Measurements from ENCODE around the gene GOLGA6L10.
A peak's percentile ranks its signal among the peaks of the same experiment; 100 is the strongest.
"Not testable (repeated sequence)": the region's sequence is repeated elsewhere in the genome, so short reads cannot be mapped to it uniquely, and the experiment has no call there.

The GOLGA6L10 gene

GRCh38 chr15:82317516-82317915, 31.8 kb downstream of the GOLGA6L10 start:
- not testable (repeated sequence) for DNase-seq (ENCODE audit: low read depth)

GRCh38 chr15:82317091-82317489, 32.2 kb downstream of the GOLGA6L10 start:
- no peak for DNase-seq (ENCODE audit: low read depth)

DNA sequence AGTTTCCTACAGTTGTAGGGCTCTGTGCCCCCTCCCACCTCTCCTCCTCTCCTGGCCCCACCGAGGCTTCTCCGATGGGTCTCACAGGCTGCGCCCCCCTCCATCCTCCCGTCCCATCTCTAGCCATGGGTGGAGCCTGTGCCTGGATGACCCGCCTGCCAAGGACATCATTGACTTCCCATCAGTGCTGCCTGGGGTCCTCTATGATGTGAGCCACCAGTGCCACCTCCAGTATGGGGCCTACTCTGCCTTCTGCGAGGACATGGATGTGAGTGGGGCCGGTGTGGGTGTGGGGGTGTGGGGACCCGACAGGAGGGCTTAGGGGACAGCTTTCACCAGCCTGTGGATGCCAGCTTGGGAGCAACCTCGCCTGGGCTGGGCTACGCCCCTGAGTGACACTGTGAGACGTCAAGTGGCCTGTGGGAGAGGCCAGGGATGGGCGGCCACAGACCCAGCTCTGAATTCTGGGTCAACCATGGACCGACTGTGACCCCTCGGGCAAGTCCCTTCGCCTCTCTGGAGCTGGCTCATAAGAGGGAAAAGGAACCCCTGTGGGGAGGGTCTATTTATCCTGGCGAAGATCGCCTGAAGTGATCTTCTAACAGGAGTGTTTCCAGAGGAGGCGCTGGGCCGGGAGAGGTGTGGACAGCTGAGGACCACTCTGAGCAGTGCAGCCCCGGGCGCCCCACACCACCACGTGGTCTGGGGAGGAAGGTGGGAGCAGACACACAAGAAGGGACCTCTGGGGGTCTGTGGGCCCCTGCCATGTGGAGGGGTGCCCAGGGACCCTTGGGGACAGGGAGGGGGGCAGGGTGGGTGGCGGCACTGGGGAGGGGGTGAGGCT, 32.8 kb downstream of the GOLGA6L10 start:
- not testable (repeated sequence) for DNase-seq (ENCODE audit: low read depth)

DNA sequence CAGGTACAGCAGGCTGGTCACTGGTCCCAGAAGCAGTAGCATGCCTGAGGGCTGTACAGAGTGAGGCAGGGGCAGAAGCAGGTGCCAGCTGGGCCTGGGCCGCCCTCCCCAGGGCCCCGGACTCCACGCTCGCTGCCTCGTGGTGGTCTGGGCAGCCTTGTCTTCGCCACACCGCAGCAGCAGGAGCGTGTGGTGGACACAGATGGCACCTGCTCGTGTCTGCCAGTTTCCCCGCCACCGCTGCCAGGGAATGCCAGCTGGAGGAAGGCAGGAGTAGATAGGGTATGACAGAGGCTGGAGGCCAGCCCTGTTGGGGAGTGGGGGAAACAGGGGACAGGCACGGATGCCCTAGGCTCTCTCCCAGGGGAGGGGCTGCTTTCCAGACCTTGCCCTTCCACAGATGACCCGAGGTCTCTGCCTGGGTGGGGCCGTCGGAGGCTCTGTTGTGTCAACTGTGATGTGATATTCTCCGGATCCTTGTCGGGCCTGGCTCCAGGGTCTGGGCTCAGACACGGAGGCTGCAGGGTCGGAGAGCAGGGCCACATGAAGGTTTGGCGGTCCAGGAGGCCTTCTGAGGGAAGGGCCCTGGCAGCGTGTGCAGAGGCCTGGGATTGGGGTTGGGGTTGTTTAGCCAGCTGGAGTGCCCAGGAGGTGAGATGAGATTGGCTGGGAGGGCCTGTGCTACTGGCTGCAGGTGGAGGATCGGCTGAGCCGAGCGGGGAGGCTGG, 33.6 kb downstream of the GOLGA6L10 start:
- no peak for DNase-seq (ENCODE audit: low read depth)

GRCh38 chr15:82314769-82315518, 34.3 kb downstream of the GOLGA6L10 start:
- DNase-seq (ENCODE audit: low read depth): no peak

GRCh38 chr15:82313951-82314768, 35.1 kb downstream of the GOLGA6L10 start:
- not testable (repeated sequence) for DNase-seq (ENCODE audit: low read depth)

DNA sequence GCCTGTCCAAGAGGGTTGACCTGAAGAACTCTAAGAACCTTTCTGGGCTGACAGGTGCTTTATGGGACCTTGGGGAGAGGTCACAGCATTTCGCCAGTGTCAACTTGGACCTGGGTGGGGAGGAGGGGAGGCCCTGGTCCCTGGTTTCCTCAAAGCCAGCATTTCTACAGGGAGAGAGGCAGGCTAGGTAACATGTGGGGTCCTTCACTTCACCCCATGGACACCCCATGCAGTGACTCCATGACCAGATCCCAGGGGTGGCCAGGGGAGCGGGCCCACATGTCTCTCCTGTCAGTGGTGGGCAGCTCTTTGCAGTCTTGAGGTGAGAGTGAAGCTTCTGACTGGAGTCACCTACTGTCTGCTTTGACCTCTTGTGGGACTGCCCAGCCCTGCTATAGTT, 35.8 kb downstream of the GOLGA6L10 start:
- no peak for DNase-seq (ENCODE audit: low read depth)

GRCh38 chr15:82312586-82313349, 36.5 kb downstream of the GOLGA6L10 start:
- no peak for DNase-seq (ENCODE audit: low read depth)

- DNase-seq (ENCODE audit: low read depth): not testable (repeated sequence)
Observed at GRCh38 chr15:82311321-82311720, 38.0 kb downstream of the GOLGA6L10 start.

DNA sequence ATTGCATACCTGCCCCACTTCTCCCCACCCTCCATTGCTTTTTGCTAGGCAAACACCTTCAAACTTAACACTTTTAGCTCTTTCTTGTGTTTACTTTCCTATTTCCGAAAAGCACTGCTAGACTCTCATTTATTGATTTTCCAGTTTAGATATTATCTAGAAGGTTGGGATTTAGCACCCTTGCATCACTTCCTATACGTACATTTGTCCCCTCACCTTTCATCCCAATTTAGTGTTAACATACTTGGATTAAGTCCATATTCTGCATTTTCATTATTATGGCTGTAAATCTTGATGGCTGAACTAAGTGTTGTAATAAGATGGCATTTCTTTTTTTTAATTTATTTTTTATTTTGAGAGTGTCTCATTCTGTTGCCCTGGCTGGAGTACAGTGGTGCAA, 39.5 kb downstream of the GOLGA6L10 start:
- no peak for DNase-seq (ENCODE audit: low read depth)

- DNase-seq (ENCODE audit: low read depth): no peak
Observed at GRCh38 chr15:82307714-82308081, 41.6 kb downstream of the GOLGA6L10 start.

DNA sequence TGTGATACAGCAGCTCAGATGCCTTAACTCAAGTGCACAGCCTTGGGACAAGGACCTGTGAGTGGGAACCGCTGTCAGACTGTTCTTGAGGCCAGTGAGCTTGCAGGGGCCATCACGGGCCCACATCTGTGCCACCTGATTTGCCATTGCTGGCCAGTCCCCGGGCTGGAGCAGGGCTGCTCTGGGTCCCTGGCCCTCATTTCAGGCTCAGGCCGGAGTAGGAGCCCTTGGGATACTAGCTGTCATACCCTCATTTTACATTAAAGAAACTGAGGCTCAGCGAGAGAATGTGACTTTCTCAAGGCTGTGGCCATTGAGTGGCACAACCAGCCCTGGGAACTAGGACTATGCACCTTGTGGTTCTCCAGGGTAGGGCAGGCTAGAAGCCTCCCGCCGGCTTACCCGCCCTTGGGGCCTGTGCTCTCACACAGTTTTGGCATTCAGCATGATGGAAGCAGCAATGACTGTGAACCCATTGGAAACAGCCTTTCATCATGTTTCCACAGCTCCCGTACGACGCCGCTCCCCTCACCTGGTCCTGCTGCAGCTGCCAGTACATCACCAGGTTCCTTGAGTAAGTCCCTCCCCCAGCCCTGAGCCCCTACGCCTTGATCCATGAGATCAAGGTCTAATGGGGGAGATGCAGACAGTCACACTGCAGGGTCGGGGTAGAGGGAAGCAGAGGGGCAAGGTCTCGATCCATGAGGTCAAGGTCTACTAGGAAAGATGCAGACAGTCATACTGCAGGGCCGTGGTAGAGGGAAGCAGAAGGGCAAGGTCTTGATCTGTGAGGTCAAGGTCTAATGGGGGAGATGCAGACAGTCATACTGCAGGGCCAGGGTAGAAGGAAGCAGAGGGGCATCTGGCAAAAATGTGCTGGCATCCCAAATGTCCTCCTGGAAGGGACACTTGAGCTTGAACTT, 42.2 kb downstream of the GOLGA6L10 start:
- DNase-seq (ENCODE audit: low read depth): no peak

GRCh38 chr15:82305621-82306048, 43.6 kb downstream of the GOLGA6L10 start:
- no peak for DNase-seq (ENCODE audit: low read depth)

GRCh38 chr15:82304778-82305090, 44.5 kb downstream of the GOLGA6L10 start:
- DNase-seq (ENCODE audit: low read depth): no peak

DNA sequence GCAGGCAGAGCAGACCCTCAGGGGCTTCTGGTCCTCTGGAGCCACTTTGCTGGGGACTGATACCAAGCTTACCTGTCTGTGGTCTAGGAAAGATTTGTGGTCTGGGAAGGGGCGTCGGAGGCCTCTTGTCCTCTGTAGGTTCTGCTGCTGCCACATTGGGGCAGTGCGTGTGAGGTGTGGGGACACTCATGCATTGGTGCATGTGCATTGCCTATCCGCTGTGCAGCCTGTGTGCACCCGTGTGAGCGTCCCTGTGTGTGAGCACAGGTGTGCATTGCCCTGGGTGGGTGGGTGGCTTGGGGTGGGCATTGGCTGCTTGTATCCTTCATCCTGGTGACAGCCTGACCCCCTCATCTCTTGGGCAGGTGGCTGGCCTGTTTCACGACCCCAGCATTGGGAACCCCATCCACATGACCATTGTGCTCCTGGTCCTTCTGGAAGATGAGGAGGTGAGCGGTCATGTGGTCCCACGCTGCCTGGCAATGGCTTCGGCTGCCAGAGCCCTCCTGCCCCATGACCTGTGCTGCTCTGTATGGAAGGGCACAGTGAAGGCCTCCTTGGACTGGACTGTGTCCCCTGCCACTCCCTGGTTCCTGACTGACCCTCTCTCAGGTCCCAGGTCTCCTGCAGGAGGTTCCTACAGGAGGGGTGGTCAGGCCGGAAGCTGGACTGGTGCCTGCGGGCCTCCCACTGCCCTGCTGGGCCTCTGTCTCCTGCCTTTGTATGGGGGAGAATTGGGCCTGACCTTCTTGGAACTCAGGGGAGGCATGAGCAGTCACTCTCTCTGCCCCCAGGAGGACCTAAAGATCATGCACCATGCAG, 45.1 kb downstream of the GOLGA6L10 start:
- no peak for DNase-seq (ENCODE audit: low read depth)

DNA sequence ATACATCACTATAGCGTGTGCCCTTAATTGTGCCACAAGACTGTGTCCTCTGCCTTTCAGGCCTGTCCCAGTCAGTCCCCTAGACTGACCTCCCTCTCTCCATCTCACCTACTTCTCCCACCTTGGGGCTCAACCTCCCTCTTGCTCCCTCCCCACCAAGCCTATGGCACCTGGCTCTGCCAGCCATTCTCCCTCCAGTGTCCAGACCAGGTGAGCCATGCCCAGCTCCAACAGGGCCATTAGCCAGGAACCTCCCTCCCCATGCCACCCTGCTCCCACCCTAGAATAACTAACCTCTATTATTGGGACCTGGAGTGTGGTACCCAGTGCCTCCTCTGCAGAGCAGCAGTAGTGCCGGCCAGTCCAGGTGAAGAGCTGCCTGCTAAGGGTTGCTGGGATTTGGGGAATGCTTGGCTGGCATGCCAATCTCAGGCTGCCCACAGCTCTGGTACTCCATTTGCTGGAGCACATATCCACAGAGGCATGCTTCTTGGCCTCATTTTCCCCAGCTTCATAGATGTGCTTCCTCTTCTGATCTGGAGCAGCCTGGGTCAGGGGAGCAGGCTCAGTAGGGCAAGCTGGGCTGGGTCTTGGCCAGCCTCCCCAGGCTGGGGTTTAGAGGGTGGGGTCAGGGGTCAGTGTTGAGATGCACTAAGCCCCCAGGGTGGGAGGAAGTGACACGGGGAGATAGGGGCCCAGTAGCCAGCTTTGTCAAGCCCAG, 47.8 kb downstream of the GOLGA6L10 start:
- no peak for DNase-seq (ENCODE audit: low read depth)

DNA sequence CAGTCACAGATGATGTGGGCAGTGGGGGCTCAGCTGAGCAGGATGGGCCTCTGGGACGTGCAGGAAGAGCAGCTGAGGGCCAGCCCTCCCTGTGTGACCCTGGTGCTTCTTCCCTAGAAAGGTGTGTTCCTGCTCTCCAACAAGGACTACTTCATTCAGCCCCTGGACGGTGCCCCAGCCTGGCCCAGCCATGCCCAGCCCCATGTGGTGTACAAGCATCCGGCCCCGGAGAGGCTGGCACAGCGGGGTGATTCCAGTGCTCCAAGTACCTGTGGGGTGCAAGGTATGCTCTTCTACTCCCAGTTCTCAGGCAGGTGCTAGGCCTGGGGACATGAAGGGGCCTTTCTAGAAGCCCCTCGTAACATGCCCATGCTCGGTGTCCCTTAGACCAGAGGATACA, 48.4 kb downstream of the GOLGA6L10 start:
- no peak for DNase-seq (ENCODE audit: low read depth)

- DNase-seq (ENCODE audit: low read depth): peak; percentile 53
Observed at GRCh38 chr15:82300326-82300725, 48.9 kb downstream of the GOLGA6L10 start.
